Endothelial cell of umbilical vein (primary cell): ENCODE measurements around the gene EEF1A1. TPM values are rescaled to one million over a fixed set of nuclear protein-coding genes. Genes with fewer than 3 reads are reported as not detected.
"Not testable (repeated sequence)": the region's sequence is repeated elsewhere in the genome, so short reads cannot be mapped to it uniquely, and the experiment has no call there.

Experiments used
- BruUV-seq: library from RNA; stranded (reverse); fragments of 400-500 nt; replicated peaks from 2 replicates; lab custom pipeline; 2021; lab: Mats Ljungman, UMichigan
- CTCF ChIA-PET: fragments of 300-600, 350-600 bp; sonication (Branson Sonifier 250); formaldehyde crosslinking; loops from one replicate; lab custom pipeline; 2021; ENCODE audit warnings: antibody characterized with exemption, inconsistent platforms; lab: Charles Lee
- POLR2A ChIA-PET: fragments of 300-600, 350-600 bp; sonication (Branson Sonifier 250); formaldehyde crosslinking; loops from one replicate; lab custom pipeline; 2021; ENCODE audit warnings: antibody characterized with exemption, inconsistent platforms; lab: Charles Lee
- DNase-seq: peaks from one replicate; pipeline ENCODE4 v3.0.0-alpha.2; 2011; ENCODE audit warnings: low read depth, low spot score
- FAIRE-seq: peaks from 2 replicates; lab custom pipeline; 2011; peaks lifted over from hg19 to GRCh38; lab: Jason Lieb, UNC
- H2AFZ ChIP-seq: 2 replicates; pipeline ENCODE4 v1.6.0; 2012; ENCODE audit warnings: low read depth, low read length, control low read depth, inconsistent platforms
- H3K27ac ChIP-seq: 2 replicates; pipeline ENCODE4 v1.5.1; 2011; ENCODE audit warnings: low read depth, mild to moderate bottlenecking, control low read depth, low read length, moderate library complexity; ENCODE audit not compliant: insufficient read depth
- H3K27me3 ChIP-seq, 2 experiments: 2 replicates each; pipeline versions ENCODE4 v1.6.0 to v1.6.1; 2011; ENCODE audit warnings: low read length in 2 of 2, mixed read lengths in 1 of 2; ENCODE audit not compliant: control insufficient read depth in 2 of 2, insufficient read depth in 2 of 2
- H3K36me3 ChIP-seq, 2 experiments: 2 replicates in 1 of 2; 3 replicates in 1 of 2; pipeline ENCODE4 v1.5.1; 2011; ENCODE audit warnings: low read length in 2 of 2, mild to moderate bottlenecking in 1 of 2, moderate library complexity in 1 of 2; ENCODE audit not compliant: control insufficient read depth in 2 of 2, insufficient read depth in 2 of 2; ENCODE audit errors: extremely low read depth in 1 of 2
- H3K4me1 ChIP-seq: 3 replicates; pipeline ENCODE4 v1.5.1; 2011; ENCODE audit warnings: mild to moderate bottlenecking, low read length; ENCODE audit not compliant: control insufficient read depth, insufficient read depth; ENCODE audit errors: extremely low read depth
- H3K4me2 ChIP-seq: 2 replicates; pipeline ENCODE4 v1.6.1; 2011; ENCODE audit warnings: low read length, control low read depth, mixed read lengths; ENCODE audit not compliant: insufficient read depth
- H3K4me3 ChIP-seq, 3 experiments: fragments of 200-600 bp in 1 of 3; sonication (generic), shearing (Covaris generic) in 1 of 3; replicated peaks in 1 of 3; 2 replicates each; pipeline ENCODE4 v1.5.1; 2011 to 2016; ENCODE audit warnings: control low read depth in 3 of 3, low read length in 3 of 3, mild to moderate bottlenecking in 2 of 3, inconsistent platforms in 1 of 3, low read depth in 1 of 3, moderate library complexity in 1 of 3; ENCODE audit not compliant: insufficient read depth in 1 of 3
- H3K79me2 ChIP-seq: 2 replicates; pipeline ENCODE4 v1.6.0; 2012; ENCODE audit warnings: low read length, inconsistent platforms; ENCODE audit not compliant: control insufficient read depth, insufficient read depth
- H3K9ac ChIP-seq: replicated peaks from 2 replicates; pipeline ENCODE3; 2011; ENCODE audit warnings: low read length, control low read depth; ENCODE audit not compliant: insufficient read depth; ENCODE audit errors: extremely low read depth
- H3K9me1 ChIP-seq: replicated peaks from 3 replicates; pipeline ENCODE4 v1.6.0; 2011; ENCODE audit warnings: mild to moderate bottlenecking, low read length; ENCODE audit not compliant: control insufficient read depth, insufficient read depth; ENCODE audit errors: extremely low read depth
- H3K9me3 ChIP-seq: replicated peaks from 2 replicates; pipeline ENCODE4 v1.5.1; 2012; ENCODE audit warnings: low read length, inconsistent platforms; ENCODE audit not compliant: control insufficient read depth, insufficient read depth
- H4K20me1 ChIP-seq: replicated peaks from 2 replicates; pipeline ENCODE3; 2011; ENCODE audit warnings: mild to moderate bottlenecking, low read length; ENCODE audit not compliant: control insufficient read depth, insufficient read depth; ENCODE audit errors: extremely low read depth
- EZH2 ChIP-seq: IDR thresholded peaks from 2 replicates; pipeline ENCODE4 v1.6.1; 2012; ENCODE audit warnings: borderline replicate concordance, low read depth, mild to moderate bottlenecking, moderate library complexity, low read length, inconsistent platforms; ENCODE audit not compliant: severe bottlenecking
- FOS ChIP-seq: IDR thresholded peaks from 2 replicates; pipeline ENCODE4 v1.6.1; 2011; ENCODE audit warnings: mild to moderate bottlenecking, low read length, moderate library complexity, borderline replicate concordance; ENCODE audit not compliant: insufficient read depth
- JUN ChIP-seq: IDR thresholded peaks from 2 replicates; pipeline ENCODE4 v1.6.1; 2011; ENCODE audit warnings: borderline replicate concordance, low read depth; ENCODE audit not compliant: insufficient read length, insufficient read depth
- MYC ChIP-seq: IDR thresholded peaks from one replicate; pipeline ENCODE4 v1.6.1; 2011; ENCODE audit warnings: mild to moderate bottlenecking, low read depth, low read length
- POLR2AphosphoS5 ChIP-seq: IDR thresholded peaks from 2 replicates; pipeline ENCODE4 v1.6.1; 2012; ENCODE audit warnings: low read depth, mild to moderate bottlenecking, control low read depth, low read length, moderate library complexity; ENCODE audit not compliant: insufficient read depth
- dilution Hi-C: fragments of 300-500 bp; cut with MboI; formaldehyde crosslinking; loops from one replicate; pipeline ENCODE4 v1.15.0; 2019; ENCODE audit warnings: low sequenced_read_pairs; ENCODE audit not compliant: extremely low pct_ligation_motif_present
- intact Hi-C: fragments of 100-400 bp; cut with micrococcal nuclease; formaldehyde crosslinking; loops from one replicate; pipeline ENCODE4 v1.10.0; 2022
- polyA plus RNA-seq, 4 experiments: library from polyadenylated mRNA; depleted of rRNA in 3 of 4; stranded (reverse) in 3 of 4; unstranded in 1 of 4; fragments of >200 nt; gene quantifications; 2 replicates each; pipeline versions ENCODE4 v1.2.1 to v1.2.3, GENCODE V29; 2011 to 2012; ENCODE audit warnings: missing spikeins in 1 of 4
- total RNA-seq: library from RNA; stranded (reverse); gene quantifications from 2 replicates; pipeline ENCODE4 v1.2.3, GENCODE V29; 2021
- TF ChIP-seq, protein P1 (sequence below): IDR thresholded peaks from 2 replicates; pipeline ENCODE4 v1.6.1; 2011; ENCODE audit not compliant: insufficient read depth, insufficient read length

The EEF1A1 gene
- total and polyA plus RNA-seq, 2 donors (not counting 3 experiments of a cell fraction or from before 2014, with no cell fraction given) = 9,186 to 11,104 TPM

DNA sequence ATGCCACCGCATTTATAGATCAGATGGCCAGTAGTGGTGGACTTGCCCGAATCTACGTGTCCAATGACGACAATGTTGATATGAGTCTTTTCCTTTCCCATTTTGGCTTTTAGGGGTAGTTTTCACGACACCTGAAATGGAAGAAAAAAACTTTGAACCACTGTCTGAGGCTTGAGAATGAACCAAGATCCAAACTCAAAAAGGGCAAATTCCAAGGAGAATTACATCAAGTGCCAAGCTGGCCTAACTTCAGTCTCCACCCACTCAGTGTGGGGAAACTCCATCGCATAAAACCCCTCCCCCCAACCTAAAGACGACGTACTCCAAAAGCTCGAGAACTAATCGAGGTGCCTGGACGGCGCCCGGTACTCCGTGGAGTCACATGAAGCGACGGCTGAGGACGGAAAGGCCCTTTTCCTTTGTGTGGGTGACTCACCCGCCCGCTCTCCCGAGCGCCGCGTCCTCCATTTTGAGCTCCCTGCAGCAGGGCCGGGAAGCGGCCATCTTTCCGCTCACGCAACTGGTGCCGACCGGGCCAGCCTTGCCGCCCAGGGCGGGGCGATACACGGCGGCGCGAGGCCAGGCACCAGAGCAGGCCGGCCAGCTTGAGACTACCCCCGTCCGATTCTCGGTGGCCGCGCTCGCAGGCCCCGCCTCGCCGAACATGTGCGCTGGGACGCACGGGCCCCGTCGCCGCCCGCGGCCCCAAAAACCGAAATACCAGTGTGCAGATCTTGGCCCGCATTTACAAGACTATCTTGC, 725 bp downstream of the EEF1A1 start:
- FAIRE-seq (no peak), DNase-seq (peak; percentile 76)
- H3K79me2 ChIP-seq = peaks cover 47% of the 10 kb centered on the region
- H3K9me3 ChIP-seq = no peaks in the 10 kb centered on the region
- POLR2A ChIA-PET = interaction anchor here (0.6 to 3.7 kb wide), 12 partner anchors 11 to 146 kb away, joined by 3 to 74 read pairs (median 4); partner anchors contain the start of gene SLC17A5
- peaks cover 10% of the 10 kb centered on the region for H4K20me1 ChIP-seq
- no peak overlapping the region for H2AFZ ChIP-seq
- intact Hi-C loops = no loop called here
- CTCF ChIA-PET = interaction anchor here (0.7 to 10.6 kb wide), 4 partner anchors 60 to 133 kb away, joined by 3 to 113 read pairs (median 6); no protein-coding TSS in a partner anchor
- TF ChIP-seq MYC (no peak), FOS (peak; percentile 58), EZH2 (no peak), JUN (peak; percentile 35), POLR2AphosphoS5 (peak; percentile 88)
- TF ChIP-seq, protein P1, sequence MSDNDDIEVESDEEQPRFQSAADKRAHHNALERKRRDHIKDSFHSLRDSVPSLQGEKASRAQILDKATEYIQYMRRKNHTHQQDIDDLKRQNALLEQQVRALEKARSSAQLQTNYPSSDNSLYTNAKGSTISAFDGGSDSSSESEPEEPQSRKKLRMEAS = no peak
- TSS peak; percentile 17 for BruUV-seq
- peak overlapping the region; percentile 85 to 99 (median 95) for H3K4me3 ChIP-seq
- H3K9ac ChIP-seq = peak overlapping the region; percentile 99
- peak overlapping the region; percentile 95 for H3K4me2 ChIP-seq
- peaks cover 15 to 29% of the 10 kb centered on the region in 2 experiments for H3K36me3 ChIP-seq
- dilution Hi-C loops = loop anchor here (10.0 kb wide), 1 partner anchor 65 kb away; no protein-coding TSS in a partner anchor
- H3K27ac ChIP-seq = peak overlapping the region; percentile 92
- no peaks in the 10 kb centered on the region for H3K9me1 ChIP-seq
- H3K27me3 ChIP-seq = no peaks in the 10 kb centered on the region
- peaks cover 34% of the 10 kb centered on the region for H3K4me1 ChIP-seq

DNA sequence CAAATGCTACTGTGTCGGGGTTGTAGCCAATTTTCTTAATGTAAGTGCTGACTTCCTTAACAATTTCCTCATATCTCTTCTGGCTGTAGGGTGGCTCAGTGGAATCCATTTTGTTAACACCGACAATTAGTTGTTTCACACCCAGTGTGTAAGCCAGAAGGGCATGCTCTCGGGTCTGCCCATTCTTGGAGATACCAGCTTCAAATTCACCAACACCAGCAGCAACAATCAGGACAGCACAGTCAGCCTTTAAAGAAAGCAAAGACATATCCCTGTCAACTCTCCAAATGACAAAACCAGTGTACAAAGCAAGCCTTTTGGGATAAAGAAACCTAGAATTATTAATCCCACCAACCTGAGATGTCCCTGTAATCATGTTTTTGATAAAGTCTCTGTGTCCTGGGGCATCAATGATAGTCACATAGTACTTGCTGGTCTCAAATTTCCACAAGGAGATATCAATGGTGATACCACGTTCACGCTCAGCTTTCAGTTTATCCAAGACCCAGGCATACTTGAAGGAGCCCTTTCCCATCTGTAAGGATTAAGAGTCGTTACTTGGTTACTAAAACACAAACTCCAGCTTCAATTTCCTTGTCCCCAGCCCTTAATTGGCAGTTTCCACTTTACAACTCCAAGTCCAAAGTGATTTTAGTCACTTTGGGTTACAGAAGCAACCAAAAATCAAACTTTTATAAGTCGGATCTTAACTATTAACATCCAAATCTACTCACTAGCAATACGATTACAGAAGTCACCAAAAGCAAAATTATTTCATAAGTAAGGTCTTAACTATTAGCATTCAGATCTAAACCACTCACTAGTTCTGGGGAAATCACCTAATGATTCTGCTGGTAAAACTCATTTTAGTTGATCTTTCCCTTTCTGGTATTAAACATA, 1.6 kb downstream of the EEF1A1 start:
- intact Hi-C loops, H3K9me1 ChIP-seq, FAIRE-seq, H3K27me3 ChIP-seq, H3K9me3 ChIP-seq, H2AFZ ChIP-seq, BruUV-seq, H4K20me1 ChIP-seq: not testable (repeated sequence)
- peak; percentile 14 for DNase-seq
- H3K9ac ChIP-seq = peak overlapping the region; percentile 99
- CTCF ChIA-PET = interaction anchor here (10.6 kb wide), 1 partner anchor 92 kb away, joined by 113 read pairs; no protein-coding TSS in a partner anchor
- POLR2A ChIA-PET = interaction anchor here (0.6 to 3.7 kb wide), 4 partner anchors 12 to 90 kb away, joined by 4 to 74 read pairs (median 5); no protein-coding TSS in a partner anchor
- H3K27ac ChIP-seq = peak overlapping the region; percentile 92
- H3K4me1 ChIP-seq = peaks cover 33% of the 10 kb centered on the region
- H3K4me3 ChIP-seq = peak overlapping the region; percentile 85 to 99 (median 95)
- peaks cover 47% of the 10 kb centered on the region for H3K79me2 ChIP-seq
- H3K4me2 ChIP-seq = peak overlapping the region; percentile 95
- dilution Hi-C loops = loop anchor here (10.0 kb wide), 1 partner anchor 66 kb away; no protein-coding TSS in a partner anchor
- peaks cover 15 to 33% of the 10 kb centered on the region in 2 experiments for H3K36me3 ChIP-seq
